ENCODE measurements around the gene RSF1.

Gene RSF1

GRCh38 chr11:77753230-77753629 lies 67.3 kb downstream of the RSF1 start:
- Histone ChIP-seq H3K27ac (no peak overlapping the region), H3K36me3 (replicated peaks) (no peaks in the 10 kb centered on the region), H3K4me3 (ENCODE audit: low read depth, low read length) (no peak overlapping the region), H3K27me3 (replicated peaks) (no peaks in the 10 kb centered on the region)
- in situ Hi-C loops (cut with HindIII; ENCODE audit: low pct_ligation_motif_present, low sequenced_read_pairs): no loop called here
- no peak for DNase-seq
- no peak for TF ChIP-seq CTCF (IDR thresholded peaks at IDR 0.05; ENCODE audit: low read depth, low read length, missing control alignments)

- in situ Hi-C loops (cut with HindIII; ENCODE audit: low pct_ligation_motif_present, low sequenced_read_pairs): no loop called here
- DNase-seq: peak; percentile 24
- Histone ChIP-seq H3K27ac (no peak overlapping the region), H3K36me3 (replicated peaks) (no peaks in the 10 kb centered on the region), H3K4me3 (ENCODE audit: low read depth, low read length) (no peak overlapping the region), H3K27me3 (replicated peaks) (no peaks in the 10 kb centered on the region)
- TF ChIP-seq CTCF (IDR thresholded peaks at IDR 0.05; ENCODE audit: low read depth, low read length, missing control alignments): no peak
Observed at GRCh38 chr11:77752516-77752915, 68.0 kb downstream of the RSF1 start.

- no peak for TF ChIP-seq CTCF (IDR thresholded peaks at IDR 0.05; ENCODE audit: low read depth, low read length, missing control alignments)
- H3K27me3 ChIP-seq (replicated peaks): no peaks in the 10 kb centered on the region
- DNase-seq: no peak
- no peaks in the 10 kb centered on the region for H3K36me3 ChIP-seq (replicated peaks)
- in situ Hi-C loops (cut with HindIII; ENCODE audit: low pct_ligation_motif_present, low sequenced_read_pairs): no loop called here
- H3K4me3 ChIP-seq (ENCODE audit: low read depth, low read length): no peak overlapping the region
- no peak overlapping the region for H3K27ac ChIP-seq
Observed at GRCh38 chr11:77750394-77751156, 69.9 kb downstream of the RSF1 start.

DNA sequence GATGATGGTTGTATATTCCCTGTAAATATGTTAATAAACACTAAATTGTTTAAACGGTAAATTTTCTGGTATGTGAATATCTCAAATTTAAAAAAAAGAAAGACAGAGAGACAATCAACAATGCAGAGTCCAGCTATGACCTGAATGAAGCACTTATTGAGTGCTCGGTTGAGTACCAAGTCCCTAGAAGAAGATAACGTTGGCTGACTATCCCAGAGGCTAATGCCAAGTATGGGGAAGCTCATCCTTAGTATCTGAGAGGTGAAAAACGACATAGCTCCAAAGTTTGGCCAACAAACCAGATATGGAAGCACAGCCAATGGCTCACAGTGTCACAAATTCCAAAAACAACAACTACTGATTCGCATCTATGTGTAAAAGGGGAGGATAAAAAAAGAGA lies 71.3 kb downstream of the RSF1 start:
- no peak overlapping the region for H3K4me3 ChIP-seq (ENCODE audit: low read depth, low read length)
- H3K27ac ChIP-seq: no peak overlapping the region
- no peaks in the 10 kb centered on the region for H3K27me3 ChIP-seq (replicated peaks)
- no peaks in the 10 kb centered on the region for H3K36me3 ChIP-seq (replicated peaks)
- in situ Hi-C loops (cut with HindIII; ENCODE audit: low pct_ligation_motif_present, low sequenced_read_pairs): no loop called here
- TF ChIP-seq CTCF (IDR thresholded peaks at IDR 0.05; ENCODE audit: low read depth, low read length, missing control alignments): no peak
- DNase-seq: no peak

DNA sequence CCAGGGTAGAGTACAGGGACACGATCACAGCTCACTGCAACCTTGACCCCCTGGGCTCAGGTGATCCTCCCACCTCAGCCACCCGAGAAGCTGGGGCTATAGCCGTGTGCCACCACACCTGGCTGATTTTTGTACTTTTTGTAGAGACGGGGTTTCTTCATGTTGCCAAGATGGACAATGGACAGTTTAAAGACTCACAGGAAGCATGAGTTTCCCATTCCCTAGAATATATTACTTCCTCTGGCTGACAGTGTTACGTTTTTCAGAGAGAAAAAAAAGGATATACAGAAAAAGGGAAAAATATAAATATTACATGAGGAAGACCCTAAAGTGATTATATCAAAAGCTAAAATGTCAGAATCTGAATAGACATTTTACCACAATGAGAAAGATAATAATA lies 72.3 kb downstream of the RSF1 start:
- Histone ChIP-seq H3K36me3 (replicated peaks) (no peaks in the 10 kb centered on the region), H3K27ac (no peak overlapping the region), H3K27me3 (replicated peaks) (no peaks in the 10 kb centered on the region), H3K4me3 (ENCODE audit: low read depth, low read length) (no peak overlapping the region)
- DNase-seq: no peak
- in situ Hi-C loops (cut with HindIII; ENCODE audit: low pct_ligation_motif_present, low sequenced_read_pairs): no loop called here
- no peak for TF ChIP-seq CTCF (IDR thresholded peaks at IDR 0.05; ENCODE audit: low read depth, low read length, missing control alignments)
